NCI-H345 treated with DMSO at 0.1 percent for 48 hours (cell line): ENCODE data around the gene IQGAP2.
"Not testable (repeated sequence)": the region's sequence is repeated elsewhere in the genome, so short reads cannot be mapped to it uniquely, and the experiment has no call there.

Source experiments
- DNase-seq: peaks from one replicate; lab custom pipeline; 2025; ENCODE audit not compliant: unreplicated experiment; lab: John Stamatoyannopoulos, UW

IQGAP2 gene

GRCh38 chr5:76414788-76415187 is 11.7 kb downstream of the IQGAP2 start:
- no peak for DNase-seq

GRCh38 chr5:76415855-76416254 is 12.8 kb downstream of the IQGAP2 start:
- no peak for DNase-seq

- no peak for DNase-seq
These were observed 16.7 kb downstream of the IQGAP2 start for GRCh38 chr5:76419597-76420298.

GRCh38 chr5:76422227-76422626 is 19.1 kb downstream of the IQGAP2 start:
- DNase-seq = no peak

GRCh38 chr5:76422742-76423141 is 19.7 kb downstream of the IQGAP2 start:
- DNase-seq = no peak

GRCh38 chr5:76425146-76425545 is 22.1 kb downstream of the IQGAP2 start:
- no peak for DNase-seq

- no peak for DNase-seq
These were observed 23.1 kb downstream of the IQGAP2 start for GRCh38 chr5:76425928-76426804.

GRCh38 chr5:76427206-76428140 is 24.4 kb downstream of the IQGAP2 start:
- DNase-seq = no peak

GRCh38 chr5:76428550-76428949 is 25.5 kb downstream of the IQGAP2 start:
- DNase-seq = not testable (repeated sequence)

GRCh38 chr5:76433261-76433660 is 30.2 kb downstream of the IQGAP2 start:
- no peak for DNase-seq

- DNase-seq = not testable (repeated sequence)
These were observed 34.4 kb downstream of the IQGAP2 start for GRCh38 chr5:76437507-76437906.

- DNase-seq = no peak
These were observed 34.9 kb downstream of the IQGAP2 start for GRCh38 chr5:76438025-76438424.

GRCh38 chr5:76439201-76439600 is 36.1 kb downstream of the IQGAP2 start:
- no peak for DNase-seq

- no peak for DNase-seq
These were observed 36.8 kb downstream of the IQGAP2 start for GRCh38 chr5:76439929-76440328.

- no peak for DNase-seq
These were observed 38.0 kb downstream of the IQGAP2 start for GRCh38 chr5:76441101-76441500.

GRCh38 chr5:76441890-76442673 is 39.0 kb downstream of the IQGAP2 start:
- DNase-seq = no peak

- no peak for DNase-seq
These were observed 40.1 kb downstream of the IQGAP2 start for GRCh38 chr5:76443066-76443800.

GRCh38 chr5:76445063-76445462 is 42.0 kb downstream of the IQGAP2 start:
- no peak for DNase-seq

- DNase-seq = no peak
These were observed 42.7 kb downstream of the IQGAP2 start for GRCh38 chr5:76445830-76446229.

- DNase-seq = no peak
These were observed 43.7 kb downstream of the IQGAP2 start for GRCh38 chr5:76446776-76447175.
